H1 (cell line): ENCODE measurements around the gene SNRPB. TPM values are rescaled to one million over a fixed set of nuclear protein-coding genes. Genes with fewer than 3 reads are reported as not detected.

Experiments used
- CTCF ChIA-PET: fragments of 300-600 bp; sonication (Branson Sonifier 250); formaldehyde crosslinking; loops from one replicate; lab custom pipeline; 2021; ENCODE audit not compliant: partially characterized antibody; lab: Charles Lee
- POLR2A ChIA-PET: fragments of 300-600 bp; sonication (Branson Sonifier 250); formaldehyde crosslinking; loops from one replicate; lab custom pipeline; 2021; ENCODE audit warnings: inconsistent platforms; ENCODE audit not compliant: partially characterized antibody; lab: Charles Lee
- DNase-seq, 2 experiments: peaks; one replicate each; pipeline versions ENCODE4 v3.0.0 to v3.0.0-alpha.2; 2010 to 2022; ENCODE audit warnings: low spot score in 2 of 2, low read depth in 1 of 2, mixed read lengths in 1 of 2
- FAIRE-seq: peaks from 2 replicates; lab custom pipeline; 2011; peaks lifted over from hg19 to GRCh38; lab: Jason Lieb, UNC
- H2AFZ ChIP-seq: 2 replicates; pipeline ENCODE4 v1.8.1; 2012; ENCODE audit warnings: low read length, inconsistent platforms
- H2AK5ac ChIP-seq: 2 replicates; pipeline ENCODE4 v1.6.1; 2013; ENCODE audit warnings: low read depth, low read length
- H2BK120ac ChIP-seq: replicated peaks from 2 replicates; pipeline ENCODE3; 2013; ENCODE audit warnings: low read depth, low read length, inconsistent platforms
- H2BK12ac ChIP-seq: 2 replicates; pipeline ENCODE4 v1.6.1; 2013; ENCODE audit warnings: low read depth, low read length
- H2BK15ac ChIP-seq: 2 replicates; pipeline ENCODE4 v1.6.1; 2013; ENCODE audit warnings: low read length
- H2BK20ac ChIP-seq: 2 replicates; pipeline ENCODE4 v1.6.1; 2013; ENCODE audit warnings: low read length
- H2BK5ac ChIP-seq: 2 replicates; pipeline ENCODE4 v1.6.1; 2013; ENCODE audit warnings: low read depth, low read length
- H3K14ac ChIP-seq: 2 replicates; pipeline ENCODE4 v1.6.1; 2013; ENCODE audit warnings: inconsistent platforms; ENCODE audit not compliant: insufficient read length
- H3K18ac ChIP-seq: 2 replicates; pipeline ENCODE4 v1.6.1; 2013; ENCODE audit warnings: low read length; ENCODE audit errors: extremely low read depth
- H3K23ac ChIP-seq: 2 replicates; pipeline ENCODE4 v1.6.1; 2013; ENCODE audit warnings: inconsistent platforms; ENCODE audit not compliant: insufficient read length
- H3K23me2 ChIP-seq: 2 replicates; pipeline ENCODE4 v1.6.1; 2013; ENCODE audit warnings: low read depth, low read length
- H3K27ac ChIP-seq: 2 replicates; pipeline ENCODE4 v1.6.1; 2011; ENCODE audit warnings: low read depth, low read length, inconsistent platforms
- H3K27me3 ChIP-seq, 4 experiments: replicated peaks in 1 of 4; 1 replicate in 1 of 4; 2 replicates in 3 of 4; pipeline versions ENCODE4 v1.6.1 to v1.8.1; 2011 to 2013; ENCODE audit warnings: low read length in 3 of 4, mild to moderate bottlenecking in 3 of 4, inconsistent platforms in 2 of 4, mixed read lengths in 2 of 4, moderate library complexity in 1 of 4; ENCODE audit not compliant: control insufficient read depth in 3 of 4, insufficient read depth in 3 of 4; ENCODE audit errors: extremely low read depth in 1 of 4
- H3K36me3 ChIP-seq, 4 experiments: 2 replicates each; pipeline versions ENCODE4 v1.6.1 to v1.8.1; 2011 to 2013; ENCODE audit warnings: mild to moderate bottlenecking in 4 of 4, low read length in 3 of 4, moderate library complexity in 2 of 4, control low read depth in 1 of 4, inconsistent platforms in 1 of 4; ENCODE audit not compliant: insufficient read depth in 4 of 4, control insufficient read depth in 2 of 4
- H3K4ac ChIP-seq: replicated peaks from 2 replicates; pipeline ENCODE3; 2013; ENCODE audit warnings: low read length, low read depth, mixed read lengths, inconsistent platforms; ENCODE audit not compliant: insufficient read length
- H3K4me1 ChIP-seq, 4 experiments: replicated peaks in 1 of 4; 1 replicate in 1 of 4; 2 replicates in 3 of 4; pipeline versions ENCODE4 v1.6.1 to v1.8.1; 2011 to 2013; ENCODE audit warnings: low read length in 3 of 4, inconsistent platforms in 2 of 4, mixed read lengths in 1 of 4; ENCODE audit not compliant: insufficient read depth in 4 of 4, control insufficient read depth in 3 of 4
- H3K4me2 ChIP-seq, 2 experiments: 2 replicates each; pipeline versions ENCODE4 v1.6.1 to v1.8.1; 2011 to 2013; ENCODE audit warnings: low read depth in 2 of 2, low read length in 2 of 2, control low read depth in 1 of 2, inconsistent platforms in 1 of 2, mild to moderate bottlenecking in 1 of 2; ENCODE audit not compliant: insufficient read depth in 1 of 2
- H3K4me3 ChIP-seq, 4 experiments: fragments of 200-600, 300-600 bp in 1 of 4; sonication (generic), shearing (Covaris generic), sonication (Bioruptor Twin) in 1 of 4; 2 replicates each; pipeline versions ENCODE4 v1.5.1 to v1.8.1; 2011 to 2016; ENCODE audit warnings: low read length in 4 of 4, low read depth in 3 of 4, control low read depth in 2 of 4, inconsistent platforms in 2 of 4, mild to moderate bottlenecking in 2 of 4, mixed read lengths in 1 of 4, moderate library complexity in 1 of 4; ENCODE audit not compliant: insufficient read depth in 2 of 4; ENCODE audit errors: extremely low read depth in 1 of 4
- H3K56ac ChIP-seq: replicated peaks from 2 replicates; pipeline ENCODE3; 2013; ENCODE audit warnings: low read depth, mild to moderate bottlenecking, mixed read lengths, low read length, inconsistent platforms; ENCODE audit not compliant: insufficient read length
- H3K79me1 ChIP-seq: 2 replicates; pipeline ENCODE4 v1.6.1; 2013; ENCODE audit warnings: low read depth, low read length, control low read depth
- H3K79me2 ChIP-seq, 2 experiments: 2 replicates each; pipeline versions ENCODE4 v1.6.1 to v1.8.1; 2012 to 2013; ENCODE audit warnings: low read length in 2 of 2, mild to moderate bottlenecking in 2 of 2, inconsistent platforms in 1 of 2; ENCODE audit not compliant: insufficient read depth in 2 of 2, control insufficient read depth in 1 of 2
- H3K9ac ChIP-seq, 4 experiments: replicated peaks in 1 of 4; 1 replicate in 1 of 4; 2 replicates in 3 of 4; pipeline versions ENCODE4 v1.6.1 to v1.8.1; 2011 to 2013; ENCODE audit warnings: low read depth in 3 of 4, low read length in 3 of 4, control low read depth in 2 of 4, mild to moderate bottlenecking in 2 of 4, moderate library complexity in 2 of 4, inconsistent platforms in 1 of 4; ENCODE audit errors: extremely low read depth in 1 of 4
- H3K9me3 ChIP-seq, 2 experiments: 2 replicates each; pipeline versions ENCODE4 v1.6.1 to v1.8.1; 2012 to 2013; ENCODE audit warnings: mild to moderate bottlenecking in 2 of 2, moderate library complexity in 2 of 2, control low read depth in 1 of 2, inconsistent platforms in 1 of 2, low read depth in 1 of 2, low read length in 1 of 2, mixed read lengths in 1 of 2; ENCODE audit not compliant: insufficient read depth in 2 of 2
- H4K20me1 ChIP-seq, 2 experiments: replicated peaks in 1 of 2; 2 replicates each; pipeline versions ENCODE3 to v1.8.1; 2011 to 2013; ENCODE audit warnings: inconsistent platforms in 2 of 2, low read length in 2 of 2, mild to moderate bottlenecking in 1 of 2; ENCODE audit not compliant: insufficient read depth in 2 of 2, control insufficient read depth in 1 of 2
- H4K5ac ChIP-seq: 2 replicates; pipeline ENCODE4 v1.6.1; 2013; ENCODE audit warnings: low read length, low read depth, mixed read lengths, inconsistent platforms; ENCODE audit not compliant: insufficient read length
- H4K8ac ChIP-seq: 2 replicates; pipeline ENCODE4 v1.8.0; 2013; ENCODE audit warnings: mild to moderate bottlenecking, moderate library complexity, low read length, inconsistent platforms; ENCODE audit not compliant: insufficient read depth; ENCODE audit errors: extremely low read depth
- H4K91ac ChIP-seq: replicated peaks from 2 replicates; pipeline ENCODE3; 2013; ENCODE audit warnings: low read length, mixed read lengths, inconsistent platforms; ENCODE audit not compliant: insufficient read length
- ATF2 ChIP-seq: IDR thresholded peaks from 2 replicates; pipeline ENCODE4 v1.6.1; 2012; ENCODE audit warnings: low read length, inconsistent platforms
- BRCA1 ChIP-seq: IDR thresholded peaks from 2 replicates; pipeline ENCODE4 v1.6.1; 2012; ENCODE audit warnings: low read depth, low read length, improper control_type of control experiment
- GABPA ChIP-seq: IDR thresholded peaks from 2 replicates; pipeline ENCODE4 v1.6.1; 2011; ENCODE audit warnings: mild to moderate bottlenecking, low read length, moderate library complexity, borderline replicate concordance; ENCODE audit not compliant: insufficient read depth
- JUND ChIP-seq: IDR thresholded peaks from 2 replicates; pipeline ENCODE4 v1.6.1; 2011; ENCODE audit warnings: mild to moderate bottlenecking, improper control_type of control experiment, low read length
- PHF8 ChIP-seq: fragments of 200-600 bp; sonication (generic); conservative IDR thresholded peaks from 2 replicates; pipeline ENCODE4 v1.7.1; 2012; ENCODE audit warnings: low read depth, mild to moderate bottlenecking, inconsistent platforms, low read length, moderate library complexity
- RAD21 ChIP-seq, 2 experiments: IDR thresholded peaks in 1 of 2; conservative IDR thresholded peaks in 1 of 2; 2 replicates each; pipeline ENCODE4 v1.6.1; 2011; ENCODE audit warnings: low read depth in 2 of 2, low read length in 2 of 2, improper control_type of control experiment in 1 of 2, inconsistent platforms in 1 of 2, mild to moderate bottlenecking in 1 of 2, moderate library complexity in 1 of 2
- SP2 ChIP-seq: IDR thresholded peaks from 2 replicates; pipeline ENCODE4 v1.6.1; 2012; ENCODE audit warnings: mild to moderate bottlenecking, low read length, inconsistent platforms
- TEAD4 ChIP-seq: IDR thresholded peaks from 2 replicates; pipeline ENCODE4 v1.6.1; 2012; ENCODE audit warnings: low read depth, low read length, inconsistent platforms, mixed read lengths
- WGBS, 2 experiments: shearing (Covaris generic) in 1 of 2; methylation state at CpG; one replicate each; pipeline versions ENCODE4 v1.1.6 to v1.1.7; 2013 to 2015; ENCODE audit warnings: low lambda C conversion rate in 2 of 2, mixed read lengths in 2 of 2, inconsistent platforms in 1 of 2, low coverage in 1 of 2, missing lambda C conversion rate in 1 of 2; ENCODE audit not compliant: insufficient replicate concordance in 2 of 2, insufficient coverage in 1 of 2, insufficient read length in 1 of 2; ENCODE audit errors: extremely low coverage in 1 of 2, missing lambda C conversion rate in 1 of 2; 5-methylcytosine and 5-hydroxymethylcytosine counted together
- polyA plus RNA-seq, 7 experiments: library from polyadenylated mRNA; depleted of rRNA in 3 of 7; stranded (reverse) in 5 of 7; unstranded in 2 of 7; fragments of >200 nt in 5 of 7; fragments of 200-250 nt in 2 of 7; gene quantifications; 1 replicate in 5 of 7; 2 replicates in 1 of 7; 4 replicates in 1 of 7; pipeline versions ENCODE4 v1.2.1 to v1.2.3, GENCODE V29; 2011 to 2013; ENCODE audit warnings: missing spikeins in 2 of 7, mixed read lengths in 2 of 7
- total RNA-seq: library from RNA; stranded (reverse); fragmentation: NEBNext Ultra II Directional; extraction: Animal tissue kit (Norgen Biotek cat#: 25700); gene quantifications from 2 replicates; pipeline ENCODE4 v1.2.1, GENCODE V29; 2021

SNRPB gene
- total and polyA plus RNA-seq, 2 of the 8 experiments (the other 6 are each of a cell fraction or from before 2014, with no cell fraction given): 507 to 589 TPM

GRCh38 chr20:2420510-2420909, 50.1 kb downstream of the SNRPB start:
- FAIRE-seq: no peak
- WGBS, 2 experiments: 95% methylated on average over 1 of the region's 1 CpG; no CpG with 5 or more reads in 1 of the 2 experiments

More at GRCh38 chr20:2420510-2420909, 50.1 kb downstream of the SNRPB start:
- Histone ChIP-seq H3K79me1 (no peaks in the 10 kb centered on the region), H3K4ac (no peak overlapping the region), H3K4me1 (no peaks in the 10 kb centered on the region), H3K56ac (no peak overlapping the region), H2BK20ac (no peak overlapping the region), H2BK120ac (no peak overlapping the region), H2BK12ac (no peak overlapping the region), H2BK5ac (no peak overlapping the region), H4K8ac (no peak overlapping the region), H3K27ac (no peak overlapping the region), H3K4me2 (no peak overlapping the region), H3K27me3 (no peaks in the 10 kb centered on the region), H4K5ac (no peak overlapping the region), H3K4me3 (no peak overlapping the region), H3K18ac (no peak overlapping the region), H3K9ac (no peak overlapping the region), H2BK15ac (no peak overlapping the region), H3K9me3 (no peaks in the 10 kb centered on the region), H3K23ac (no peak overlapping the region), H4K20me1 (no peaks in the 10 kb centered on the region), H2AK5ac (no peak overlapping the region), H3K14ac (no peak overlapping the region), H3K79me2 (no peaks in the 10 kb centered on the region), H4K91ac (no peak overlapping the region), H2AFZ (no peak overlapping the region), H3K23me2 (no peaks in the 10 kb centered on the region), H3K36me3 (no peaks in the 10 kb centered on the region)
- ChIA-PET CTCF (interaction anchor here (0.6 to 2.2 kb wide), 6 partner anchors 9 to 224 kb away, joined by 3 to 6 read pairs (median 4); no protein-coding TSS in a partner anchor), POLR2A (interaction anchor here (0.7 to 1.2 kb wide), 2 partner anchors 39 to 50 kb away, joined by 3 read pairs; partner anchors contain the start of gene SNRPB)
- TF ChIP-seq PHF8: no peak
- no peak for TF ChIP-seq SP2
- no peak for TF ChIP-seq JUND
- no peak for TF ChIP-seq BRCA1
- no peak for TF ChIP-seq ATF2
- no peak for TF ChIP-seq RAD21 (IDR thresholded peaks at IDR 0.05 in 1 of 2, conservative IDR thresholded peaks at IDR 0.05 in 1 of 2; ENCODE audit: low read depth in 2 of 2, low read length in 2 of 2)
- TF ChIP-seq GABPA: no peak
- no peak for TF ChIP-seq TEAD4
- DNase-seq: no peak
